ENCODE data around the gene CEP57L1. TPM values are rescaled to one million over a fixed set of nuclear protein-coding genes. Genes with fewer than 3 reads are reported as not detected.

The CEP57L1 gene
- total and polyA plus RNA-seq, 2 experiments from 2014 or later: 14.5 to 15.8 TPM

DNA sequence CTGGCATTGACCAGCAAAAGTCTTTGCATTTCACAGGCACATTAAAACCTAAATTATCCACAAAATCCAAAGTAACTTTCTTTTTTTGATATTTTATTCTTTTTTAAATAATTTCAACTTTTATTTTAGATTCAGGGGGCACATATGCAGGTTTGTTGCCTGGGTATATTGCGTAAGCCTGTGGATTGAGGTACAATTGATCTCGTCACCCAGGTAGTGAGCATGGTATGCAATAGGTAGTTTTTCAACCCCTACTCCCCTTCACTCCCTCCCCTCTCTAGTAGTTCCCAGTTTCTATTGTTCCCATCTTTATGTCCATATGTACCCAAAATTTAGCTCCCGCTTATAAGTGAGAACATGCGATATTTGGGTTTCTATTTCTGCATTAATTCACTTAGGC, 97.6 kb downstream of the CEP57L1 start:
- TF ChIP-seq, protein P1, sequence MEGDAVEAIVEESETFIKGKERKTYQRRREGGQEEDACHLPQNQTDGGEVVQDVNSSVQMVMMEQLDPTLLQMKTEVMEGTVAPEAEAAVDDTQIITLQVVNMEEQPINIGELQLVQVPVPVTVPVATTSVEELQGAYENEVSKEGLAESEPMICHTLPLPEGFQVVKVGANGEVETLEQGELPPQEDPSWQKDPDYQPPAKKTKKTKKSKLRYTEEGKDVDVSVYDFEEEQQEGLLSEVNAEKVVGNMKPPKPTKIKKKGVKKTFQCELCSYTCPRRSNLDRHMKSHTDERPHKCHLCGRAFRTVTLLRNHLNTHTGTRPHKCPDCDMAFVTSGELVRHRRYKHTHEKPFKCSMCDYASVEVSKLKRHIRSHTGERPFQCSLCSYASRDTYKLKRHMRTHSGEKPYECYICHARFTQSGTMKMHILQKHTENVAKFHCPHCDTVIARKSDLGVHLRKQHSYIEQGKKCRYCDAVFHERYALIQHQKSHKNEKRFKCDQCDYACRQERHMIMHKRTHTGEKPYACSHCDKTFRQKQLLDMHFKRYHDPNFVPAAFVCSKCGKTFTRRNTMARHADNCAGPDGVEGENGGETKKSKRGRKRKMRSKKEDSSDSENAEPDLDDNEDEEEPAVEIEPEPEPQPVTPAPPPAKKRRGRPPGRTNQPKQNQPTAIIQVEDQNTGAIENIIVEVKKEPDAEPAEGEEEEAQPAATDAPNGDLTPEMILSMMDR (IDR thresholded peaks at IDR 0.05; ENCODE audit: low read depth, low read length): no peak
- Histone ChIP-seq H3K9me3 (ENCODE audit: low read depth) (no peaks in the 10 kb centered on the region), H3K27ac (no peak overlapping the region), H3K27me3 (no peaks in the 10 kb centered on the region), H3K4me3 (no peak overlapping the region), H3K36me3 (no peaks in the 10 kb centered on the region), H3K4me1 (ENCODE audit: low read depth) (no peaks in the 10 kb centered on the region)
- no peak for DNase-seq (ENCODE audit: low read depth in 1 of 2, low spot score in 1 of 2)

DNA sequence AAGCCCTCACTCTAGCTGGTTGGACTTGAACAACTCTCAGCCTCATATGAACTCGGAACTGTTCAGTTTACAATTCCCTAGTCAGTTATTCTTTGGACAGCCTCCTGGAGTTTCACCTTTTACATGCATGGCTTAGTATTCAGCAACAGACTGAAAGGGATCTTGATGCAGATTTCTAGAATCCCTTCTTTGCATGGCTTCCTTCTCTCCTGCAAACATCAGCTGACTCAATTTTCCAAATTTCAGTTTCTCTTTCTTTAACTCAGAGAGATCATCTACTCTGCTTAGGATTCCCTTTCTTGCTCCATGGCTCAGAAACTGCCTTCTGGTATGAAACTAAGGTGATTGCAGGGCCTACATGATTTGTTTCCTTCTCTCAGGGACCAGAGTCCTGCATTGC, 99.6 kb downstream of the CEP57L1 start:
- Histone ChIP-seq H3K27me3 (no peaks in the 10 kb centered on the region), H3K27ac (no peak overlapping the region), H3K36me3 (no peaks in the 10 kb centered on the region), H3K9me3 (ENCODE audit: low read depth) (no peaks in the 10 kb centered on the region), H3K4me1 (ENCODE audit: low read depth) (no peaks in the 10 kb centered on the region), H3K4me3 (no peak overlapping the region)
- DNase-seq (ENCODE audit: low read depth in 1 of 2, low spot score in 1 of 2): no peak
- TF ChIP-seq, protein P1 (IDR thresholded peaks at IDR 0.05; ENCODE audit: low read depth, low read length): no peak

DNA sequence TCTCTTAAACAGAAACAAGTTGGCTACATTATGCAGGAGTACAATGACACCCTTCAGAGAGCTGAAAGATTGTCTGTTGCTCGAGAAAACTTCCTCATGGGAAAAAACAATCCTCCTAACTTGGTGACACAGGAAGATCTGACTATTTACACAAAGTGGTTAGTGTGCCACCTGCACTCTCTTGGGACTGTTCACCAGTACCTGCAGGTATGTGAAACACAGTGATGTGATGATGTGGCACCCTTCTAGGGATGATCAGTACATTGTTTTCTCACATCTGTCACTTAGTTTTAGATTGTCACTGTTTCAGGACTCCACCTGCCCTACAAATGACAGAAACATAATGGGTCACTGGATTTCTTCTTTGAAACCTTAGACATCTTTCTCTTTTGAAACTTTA, 101.8 kb downstream of the CEP57L1 start:
- TF ChIP-seq, protein P1 (IDR thresholded peaks at IDR 0.05; ENCODE audit: low read depth, low read length): no peak
- Histone ChIP-seq H3K9me3 (ENCODE audit: low read depth) (no peaks in the 10 kb centered on the region), H3K4me1 (ENCODE audit: low read depth) (no peaks in the 10 kb centered on the region), H3K27ac (no peak overlapping the region), H3K36me3 (no peaks in the 10 kb centered on the region), H3K27me3 (no peaks in the 10 kb centered on the region), H3K4me3 (no peak overlapping the region)
- DNase-seq (ENCODE audit: low read depth in 1 of 2, low spot score in 1 of 2): no peak

DNA sequence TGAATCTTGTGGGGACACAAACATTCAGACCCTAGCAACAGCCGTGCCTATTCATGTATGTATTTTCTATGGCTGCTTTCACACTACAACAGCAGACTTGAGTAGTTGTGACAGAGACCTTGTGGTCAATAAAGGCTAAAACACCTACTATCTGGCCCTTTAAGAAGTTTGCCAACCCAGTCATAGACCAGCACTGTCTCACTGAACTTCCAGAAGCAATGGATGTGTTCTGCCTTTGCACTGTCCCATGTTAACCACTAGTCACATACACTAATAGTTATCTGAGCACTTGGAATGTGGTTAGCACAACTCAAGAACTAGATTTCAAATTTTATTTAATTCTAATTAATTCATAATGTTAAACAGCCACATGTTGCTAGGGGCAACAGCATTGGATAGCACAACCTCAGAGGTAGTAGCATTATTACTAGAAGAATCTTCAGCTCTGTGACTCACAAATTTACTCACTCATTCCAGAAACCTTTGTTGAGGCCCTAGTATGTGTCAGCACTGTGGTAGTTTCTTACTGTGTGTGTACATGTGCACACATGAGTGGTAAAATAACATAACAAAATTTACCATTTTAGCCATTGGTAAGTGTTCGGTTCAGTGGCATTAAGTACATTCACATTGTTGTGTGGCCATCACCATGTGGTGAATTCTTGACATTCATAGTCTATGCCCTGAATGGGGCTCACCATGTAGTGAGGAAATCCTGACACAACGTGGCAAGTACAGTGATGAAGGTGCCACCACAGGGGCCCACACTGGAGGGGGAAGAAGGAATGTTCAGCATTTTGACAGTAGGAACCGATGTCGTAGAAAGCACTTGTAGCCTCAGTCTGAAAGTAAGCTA, 107.3 kb downstream of the CEP57L1 start:
- H3K36me3 ChIP-seq: no peaks in the 10 kb centered on the region
- TF ChIP-seq, protein P1 (IDR thresholded peaks at IDR 0.05; ENCODE audit: low read depth, low read length): no peak
- no peak overlapping the region for H3K27ac ChIP-seq
- H3K9me3 ChIP-seq (ENCODE audit: low read depth): no peaks in the 10 kb centered on the region
- DNase-seq (ENCODE audit: low read depth in 1 of 2, low spot score in 1 of 2): no peak
- H3K4me3 ChIP-seq: no peak overlapping the region
- no peaks in the 10 kb centered on the region for H3K27me3 ChIP-seq
- no peaks in the 10 kb centered on the region for H3K4me1 ChIP-seq (ENCODE audit: low read depth)

DNA sequence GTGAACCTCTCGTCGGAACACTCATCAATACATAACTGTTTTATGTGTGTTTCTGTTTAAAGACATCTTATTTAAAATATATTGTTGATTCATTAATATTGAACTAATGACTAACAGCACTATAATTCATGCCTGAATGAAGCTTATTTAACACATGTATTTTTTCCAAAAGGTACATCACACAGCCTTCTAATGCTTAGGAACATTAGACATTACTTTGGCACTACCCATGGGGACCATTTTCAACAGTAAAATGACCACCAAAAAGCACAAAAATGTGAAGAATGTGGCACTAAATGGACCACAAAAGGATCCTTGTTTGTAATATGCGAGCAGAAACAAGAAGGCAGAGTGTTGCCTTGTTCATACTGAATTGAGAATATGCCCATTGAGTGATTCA, 109.2 kb downstream of the CEP57L1 start:
- Histone ChIP-seq H3K4me1 (ENCODE audit: low read depth) (no peaks in the 10 kb centered on the region), H3K9me3 (ENCODE audit: low read depth) (no peaks in the 10 kb centered on the region), H3K4me3 (no peak overlapping the region), H3K27me3 (no peaks in the 10 kb centered on the region), H3K36me3 (no peaks in the 10 kb centered on the region), H3K27ac (no peak overlapping the region)
- DNase-seq (ENCODE audit: low read depth in 1 of 2, low spot score in 1 of 2): no peak
- TF ChIP-seq, protein P1 (IDR thresholded peaks at IDR 0.05; ENCODE audit: low read depth, low read length): no peak
